ENCODE results near the gene RIMS3. TPM values are rescaled to one million over a fixed set of nuclear protein-coding genes. Genes with fewer than 3 reads are reported as not detected.

Gene RIMS3
- total RNA-seq, 1 donor from 2014 or later: 4.7 TPM

GRCh38 chr1:40694353-40694874 lies 28.9 kb upstream of the RIMS3 start:
- H3K27ac ChIP-seq: no peak overlapping the region
- H3K4me3 ChIP-seq: no peak overlapping the region
- peaks cover 43% of the 10 kb centered on the region for H3K4me1 ChIP-seq
- H3K9me3 ChIP-seq: no peaks in the 10 kb centered on the region
- H3K27me3 ChIP-seq: no peaks in the 10 kb centered on the region
- no peak for DNase-seq
- intact Hi-C loops (cut with DNase I): no loop called here
- no peak for ATAC-seq
- no peaks in the 10 kb centered on the region for H3K36me3 ChIP-seq
- TF ChIP-seq CTCF (IDR thresholded peaks at IDR 0.05): no peak

GRCh38 chr1:40693425-40693824 lies 27.9 kb upstream of the RIMS3 start:
- peaks cover 43% of the 10 kb centered on the region for H3K4me1 ChIP-seq
- H3K36me3 ChIP-seq: no peaks in the 10 kb centered on the region
- DNase-seq (no peak), ATAC-seq (no peak)
- TF ChIP-seq CTCF (IDR thresholded peaks at IDR 0.05): no peak
- H3K27ac ChIP-seq: no peak overlapping the region
- intact Hi-C loops (cut with DNase I): no loop called here
- no peaks in the 10 kb centered on the region for H3K27me3 ChIP-seq
- no peak overlapping the region for H3K4me3 ChIP-seq
- no peaks in the 10 kb centered on the region for H3K9me3 ChIP-seq

- no peak for TF ChIP-seq CTCF (IDR thresholded peaks at IDR 0.05)
- DNase-seq (no peak), ATAC-seq (no peak)
- Histone ChIP-seq H3K27me3 (no peaks in the 10 kb centered on the region), H3K4me3 (peak overlapping the region; percentile 73), H3K27ac (peak overlapping the region; percentile 99), H3K9me3 (no peaks in the 10 kb centered on the region), H3K36me3 (no peaks in the 10 kb centered on the region), H3K4me1 (peaks cover 38% of the 10 kb centered on the region)
- intact Hi-C loops (cut with DNase I): no loop called here
These were observed 27.0 kb upstream of the RIMS3 start for GRCh38 chr1:40692429-40692895.

- no peak for TF ChIP-seq CTCF (IDR thresholded peaks at IDR 0.05)
- peak within 1 kb of the TSS; percentile 73 for H3K4me3 ChIP-seq
- peak; percentile 97 for DNase-seq
- intact Hi-C loops (cut with DNase I): no loop called here
- H3K36me3 ChIP-seq: no peaks in the 10 kb centered on the region
- H3K4me1 ChIP-seq: peaks cover 34% of the 10 kb centered on the region
- peak; percentile 96 for ATAC-seq
- peak within 1 kb of the TSS; percentile 99 for H3K27ac ChIP-seq
- H3K27me3 ChIP-seq: no peaks in the 10 kb centered on the region
- no peaks in the 10 kb centered on the region for H3K9me3 ChIP-seq
These were observed 26.3 kb upstream of the RIMS3 start, which contains the start of gene NFYC for GRCh38 chr1:40691538-40692428. Gene NFYC (plus strand): TSS chr1:40691704. CDS start chr1:40738844, 47,140 bp downstream.

GRCh38 chr1:40690771-40691537 lies 25.5 kb upstream of the RIMS3 start:
- no peak for ATAC-seq
- intact Hi-C loops (cut with DNase I): no loop called here

More at GRCh38 chr1:40690771-40691537, 25.5 kb upstream of the RIMS3 start:
- Histone ChIP-seq H3K27ac (peak overlapping the region; percentile 99), H3K36me3 (no peaks in the 10 kb centered on the region), H3K9me3 (no peaks in the 10 kb centered on the region), H3K4me1 (peaks cover 27% of the 10 kb centered on the region), H3K4me3 (peak overlapping the region; percentile 73), H3K27me3 (no peaks in the 10 kb centered on the region)
- no peak for TF ChIP-seq CTCF (IDR thresholded peaks at IDR 0.05)
- no peak for DNase-seq
